ENCODE results near the gene USP26. TPM values are rescaled to one million over a fixed set of nuclear protein-coding genes. Genes with fewer than 3 reads are reported as not detected.
"Not testable (repeated sequence)": the region's sequence is repeated elsewhere in the genome, so short reads cannot be mapped to it uniquely, and the experiment has no call there.

Gene USP26
- total RNA-seq, 1 donor from 2014 or later = not detected

- intact Hi-C loops (cut with micrococcal nuclease) = no loop called here
Observed at GRCh38 chrX:133042260-133042659, 54.6 kb downstream of the USP26 start.

GRCh38 chrX:133033010-133033409 lies 63.9 kb downstream of the USP26 start:
- intact Hi-C loops (cut with micrococcal nuclease) = no loop called here

GRCh38 chrX:133018229-133018628 lies 78.7 kb downstream of the USP26 start:
- intact Hi-C loops (cut with micrococcal nuclease) = no loop called here

DNA sequence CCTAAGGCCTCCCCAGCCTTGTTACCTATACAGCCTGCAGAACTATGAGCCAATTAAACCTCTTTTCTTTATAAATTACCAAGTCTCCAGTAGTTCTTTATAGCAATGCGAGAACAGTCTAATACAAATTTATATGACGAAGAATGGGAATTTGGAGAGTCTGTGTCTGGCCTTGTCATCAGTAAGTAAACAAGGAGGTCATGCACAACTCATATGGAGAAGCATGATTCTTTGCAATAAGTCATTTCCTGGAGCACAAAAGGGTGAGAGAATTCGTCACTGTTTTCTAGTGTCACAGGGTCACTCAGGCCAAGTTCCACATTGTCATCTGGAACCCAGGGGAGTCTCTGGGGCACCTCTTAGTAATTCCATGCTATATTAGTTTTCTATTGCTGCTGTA lies 89.5 kb downstream of the USP26 start:
- intact Hi-C loops (cut with micrococcal nuclease) = no loop called here

- intact Hi-C loops (cut with micrococcal nuclease) = no loop called here
Observed at GRCh38 chrX:133005616-133006015, 91.3 kb downstream of the USP26 start.

- intact Hi-C loops (cut with micrococcal nuclease) = no loop called here
Observed at GRCh38 chrX:133005042-133005441, 91.9 kb downstream of the USP26 start.

DNA sequence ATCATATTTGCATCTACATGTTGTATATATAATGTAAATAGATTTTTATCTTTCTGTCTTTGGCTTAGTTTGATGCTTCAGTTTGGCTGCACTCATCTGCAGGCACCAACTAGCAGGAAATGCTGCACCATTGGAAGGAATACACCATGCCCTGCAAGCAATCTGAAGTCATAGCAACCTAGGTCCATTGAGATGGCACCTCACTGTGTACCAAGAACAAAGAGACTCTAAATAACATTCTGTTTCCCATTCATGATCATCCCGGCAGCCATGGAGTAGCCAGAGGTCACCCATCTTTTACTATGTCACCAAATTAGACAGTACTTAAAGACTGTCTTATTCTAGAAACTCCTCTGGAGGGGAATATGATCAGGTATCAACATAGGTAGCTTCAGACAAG lies 97.7 kb downstream of the USP26 start:
- intact Hi-C loops (cut with micrococcal nuclease) = no loop called here

GRCh38 chrX:132990835-132991234 lies 106.1 kb downstream of the USP26 start:
- intact Hi-C loops (cut with micrococcal nuclease) = no loop called here

- intact Hi-C loops (cut with micrococcal nuclease) = no loop called here
Observed at GRCh38 chrX:132986556-132986955, 110.4 kb downstream of the USP26 start.

- intact Hi-C loops (cut with micrococcal nuclease) = no loop called here
Observed at GRCh38 chrX:132984058-132984650, 112.8 kb downstream of the USP26 start.

GRCh38 chrX:132983496-132983895 lies 113.4 kb downstream of the USP26 start:
- intact Hi-C loops (cut with micrococcal nuclease) = no loop called here

DNA sequence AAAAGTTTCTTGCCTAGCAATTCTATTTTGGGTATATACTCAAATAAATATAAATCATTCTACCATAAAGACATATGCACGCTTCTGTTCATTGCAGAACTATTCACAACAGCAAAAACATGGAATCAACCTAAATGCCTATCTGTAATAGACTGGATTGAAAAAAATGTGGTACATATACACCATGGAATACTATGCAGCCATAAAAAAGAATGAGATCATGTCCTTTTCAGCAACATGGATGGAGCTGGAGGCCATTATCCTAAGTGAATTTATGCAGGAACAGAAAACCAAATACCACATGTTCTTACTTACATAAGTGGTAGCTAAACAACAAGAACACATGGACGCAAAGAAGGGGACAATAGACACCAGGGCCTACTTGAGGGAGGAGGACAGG lies 116.9 kb downstream of the USP26 start:
- intact Hi-C loops (cut with micrococcal nuclease) = not testable (repeated sequence)

Other genes starting within 250 kb of the USP26 start
- gene HS6ST2, start 138.5 kb downstream of the USP26 start, total RNA-seq = 0.66 and 1.3 TPM in 2 replicates
- gene TFDP3, start 121.2 kb upstream of the USP26 start, total RNA-seq = not detected in 2 replicates

Data from T-helper 1 cell treated with Interleukin-12 subunit alpha and Interleukin-12 subunit beta and Interleukin-4 antibody, amounts not matched to agents 30 ng/mL and 1 ng/mL, for 36 hours (primary cell).